ENCODE results near the gene LYL1. TPM values are rescaled to one million over a fixed set of nuclear protein-coding genes. Genes with fewer than 3 reads are reported as not detected.

The LYL1 gene
- total and polyA plus RNA-seq, 2 donors (not counting 1 experiment from before 2014, with no cell fraction given): 112 to 125 TPM

DNA sequence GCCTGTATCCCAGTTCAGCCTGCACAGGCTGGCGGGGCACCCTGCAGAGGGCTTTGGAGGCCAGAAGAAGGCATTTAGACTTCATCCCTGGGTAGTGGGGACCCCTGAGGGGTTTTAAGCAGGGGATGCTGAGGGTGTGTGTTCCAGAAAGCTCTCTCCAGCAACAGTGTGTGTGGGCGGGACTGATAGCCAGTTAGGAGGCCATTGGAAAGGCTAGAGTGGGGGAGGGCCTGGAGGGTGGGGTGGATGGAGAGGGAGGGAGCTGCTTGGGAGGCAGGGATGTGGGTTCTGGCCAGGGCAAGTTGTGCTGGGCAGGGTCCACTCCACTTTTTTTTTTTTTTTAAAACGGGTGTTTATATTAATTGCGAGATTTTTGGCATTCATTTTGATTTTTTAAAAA lies 28.3 kb downstream of the LYL1 start:
- CTCF ChIA-PET: interaction anchor here (1.4 to 1.6 kb wide), 2 partner anchors 13 to 16 kb away, joined by 4 to 7 read pairs; no protein-coding TSS in a partner anchor

GRCh38 chr19:13073263-13073662 lies 29.4 kb downstream of the LYL1 start:
- no peak overlapping the region for H3K27ac ChIP-seq (ENCODE audit: low read length in 2 of 2)
- POLR2A ChIA-PET: no interaction called here
- H4K20me1 ChIP-seq (ENCODE audit: control insufficient read depth, insufficient read depth, low read length, poor library complexity, severe bottlenecking): no peaks in the 10 kb centered on the region
- no peaks in the 10 kb centered on the region for H3K36me3 ChIP-seq (replicated peaks in 1 of 2; ENCODE audit: control extremely low read depth in 1 of 2, control insufficient read depth in 1 of 2, extremely low read depth in 1 of 2, insufficient read depth in 2 of 2, low read length in 1 of 2)
- CTCF ChIA-PET: interaction anchor here (0.6 to 1.6 kb wide), 4 partner anchors 12 to 998 kb away, joined by 3 to 7 read pairs (median 4); no protein-coding TSS in a partner anchor
- H3K9me3 ChIP-seq (ENCODE audit: control extremely low read depth in 1 of 3, control insufficient read depth in 2 of 3, insufficient read depth in 1 of 3, low read length in 2 of 3): no peaks in the 10 kb centered on the region
- no peak overlapping the region for H3K9ac ChIP-seq (ENCODE audit: low read length)
- no peak overlapping the region for H2AFZ ChIP-seq (ENCODE audit: insufficient read depth, low read depth, low read length, poor library complexity, severe bottlenecking)
- H3K4me3 Mint-ChIP-seq: no peak overlapping the region
- DNase-seq (no peak), ATAC-seq (ENCODE audit: low read depth) (no peak)
- 87% methylated on average over 3 of the region's 5 CpGs for WGBS (ENCODE audit: insufficient coverage)
- H3K4me1 ChIP-seq (ENCODE audit: control insufficient read depth in 2 of 2, insufficient read depth in 2 of 2, low read length in 2 of 2): no peaks in the 10 kb centered on the region
- TF ChIP-seq EZH2 (IDR thresholded peaks at IDR 0.05; ENCODE audit: borderline replicate concordance, insufficient read depth, low read depth, low read length, poor library complexity, severe bottlenecking): no peak
- no peak for TF ChIP-seq CTCF (IDR thresholded peaks at IDR 0.05)
- no peaks in the 10 kb centered on the region for H3K4me1 Mint-ChIP-seq
- no peaks in the 10 kb centered on the region for H3K79me2 ChIP-seq (ENCODE audit: control insufficient read depth, insufficient read depth, low read length)
- H3K27me3 Mint-ChIP-seq: peaks cover 12% of the 10 kb centered on the region
- H3K27me3 ChIP-seq (replicated peaks in 1 of 4; ENCODE audit: control extremely low read depth in 1 of 4, control insufficient read depth in 3 of 4, insufficient read depth in 4 of 4, low read length in 3 of 4): no peaks in the 10 kb centered on the region
- H3K27ac Mint-ChIP-seq: no peak overlapping the region
- intact Hi-C loops (cut with micrococcal nuclease): no loop called here
- H3K4me3 ChIP-seq (ENCODE audit: control extremely low read depth in 1 of 5, extremely low read depth in 1 of 5, insufficient read depth in 1 of 5, low read depth in 2 of 5, low read length in 4 of 5): no peak overlapping the region
- no peak overlapping the region for H3K4me2 ChIP-seq (replicated peaks; ENCODE audit: low read depth, low read length, poor library complexity, severe bottlenecking)
- no peaks in the 10 kb centered on the region for H3K9me3 Mint-ChIP-seq (ENCODE audit: insufficient read depth)

More for the DNA sequence above, 28.3 kb downstream of the LYL1 start:
- intact Hi-C loops (cut with micrococcal nuclease): no loop called here
- Histone ChIP-seq H3K79me2 (ENCODE audit: control insufficient read depth, insufficient read depth, low read length) (no peaks in the 10 kb centered on the region), H3K27ac (ENCODE audit: low read length in 2 of 2) (no peak overlapping the region), H3K36me3 (replicated peaks in 1 of 2; ENCODE audit: control extremely low read depth in 1 of 2, control insufficient read depth in 1 of 2, extremely low read depth in 1 of 2, insufficient read depth in 2 of 2, low read length in 1 of 2) (no peaks in the 10 kb centered on the region), H3K9ac (ENCODE audit: low read length) (no peak overlapping the region), H3K9me3 (ENCODE audit: control extremely low read depth in 1 of 3, control insufficient read depth in 2 of 3, insufficient read depth in 1 of 3, low read length in 2 of 3) (no peaks in the 10 kb centered on the region), H3K4me1 (ENCODE audit: control insufficient read depth in 2 of 2, insufficient read depth in 2 of 2, low read length in 2 of 2) (no peaks in the 10 kb centered on the region), H3K4me3 (ENCODE audit: control extremely low read depth in 1 of 5, extremely low read depth in 1 of 5, insufficient read depth in 1 of 5, low read depth in 2 of 5, low read length in 4 of 5) (no peak overlapping the region), H4K20me1 (ENCODE audit: control insufficient read depth, insufficient read depth, low read length, poor library complexity, severe bottlenecking) (no peaks in the 10 kb centered on the region), H3K4me2 (replicated peaks; ENCODE audit: low read depth, low read length, poor library complexity, severe bottlenecking) (no peak overlapping the region), H2AFZ (ENCODE audit: insufficient read depth, low read depth, low read length, poor library complexity, severe bottlenecking) (no peak overlapping the region), H3K27me3 (replicated peaks in 1 of 4; ENCODE audit: control extremely low read depth in 1 of 4, control insufficient read depth in 3 of 4, insufficient read depth in 4 of 4, low read length in 3 of 4) (no peaks in the 10 kb centered on the region)
- POLR2A ChIA-PET: no interaction called here
- Mint-ChIP-seq H3K9me3 (ENCODE audit: insufficient read depth) (no peaks in the 10 kb centered on the region), H3K4me3 (no peak overlapping the region), H3K4me1 (no peaks in the 10 kb centered on the region), H3K27me3 (peaks cover 12% of the 10 kb centered on the region), H3K27ac (no peak overlapping the region)
- ATAC-seq (ENCODE audit: low read depth): no peak
- TF ChIP-seq EZH2 (IDR thresholded peaks at IDR 0.05; ENCODE audit: borderline replicate concordance, insufficient read depth, low read depth, low read length, poor library complexity, severe bottlenecking) (no peak), CTCF (IDR thresholded peaks at IDR 0.05) (no peak)
- WGBS (ENCODE audit: insufficient coverage): 100% methylated on average over 2 of the region's 4 CpGs
- DNase-seq: no peak
